ENCODE data around the gene FRAT2.

DNA sequence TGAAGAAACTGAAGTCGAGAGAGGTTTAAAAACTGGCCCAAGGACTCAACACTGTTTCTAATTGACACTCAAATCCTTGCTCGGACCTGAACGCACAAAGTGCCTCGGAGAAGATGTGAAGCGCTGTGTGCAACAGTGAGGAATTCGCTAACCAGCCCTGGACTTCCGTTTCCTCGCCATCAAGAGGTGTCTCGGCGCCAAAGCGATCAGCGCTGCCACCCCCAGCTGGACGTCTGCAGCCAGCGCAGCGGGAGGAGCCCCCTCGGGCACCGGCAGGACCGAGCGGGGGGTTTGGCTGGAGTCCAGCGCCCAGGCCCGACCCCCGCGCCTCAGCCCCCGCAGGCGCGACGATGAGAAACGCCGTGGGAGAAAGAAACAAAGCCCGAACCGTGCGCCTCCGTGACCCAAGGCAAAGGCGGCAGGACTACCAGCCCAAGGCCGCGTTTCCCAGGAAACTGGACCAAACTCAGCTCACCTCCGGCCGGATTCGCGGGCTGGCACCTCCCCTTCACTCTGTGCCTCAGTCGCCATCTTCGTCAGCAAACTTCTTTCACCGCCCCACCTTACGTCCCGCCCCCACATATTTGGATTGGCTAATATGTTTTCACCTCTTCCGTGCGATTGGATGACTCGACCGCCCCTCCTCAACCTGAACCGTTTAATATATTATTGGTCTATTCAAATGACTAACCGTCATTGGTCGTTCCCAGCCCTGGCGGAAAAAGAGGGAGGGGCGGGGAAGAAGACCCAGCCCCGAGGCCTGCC is 42.2 kb downstream of the FRAT2 start, which contains the start of gene ARHGAP19:
- TF ChIP-seq CTCF (IDR thresholded peaks at IDR 0.05) (peak in 2 of 6 experiments; percentile 24 to 35), POLR2A (IDR thresholded peaks at IDR 0.05) (peak; percentile 63 to 86)
